ENCODE measurements around the gene MFNG. TPM values are rescaled to one million over a fixed set of nuclear protein-coding genes. Genes with fewer than 3 reads are reported as not detected.

MFNG gene
- total RNA-seq, 2 donors from 2014 or later, result 139 to 150 TPM

DNA sequence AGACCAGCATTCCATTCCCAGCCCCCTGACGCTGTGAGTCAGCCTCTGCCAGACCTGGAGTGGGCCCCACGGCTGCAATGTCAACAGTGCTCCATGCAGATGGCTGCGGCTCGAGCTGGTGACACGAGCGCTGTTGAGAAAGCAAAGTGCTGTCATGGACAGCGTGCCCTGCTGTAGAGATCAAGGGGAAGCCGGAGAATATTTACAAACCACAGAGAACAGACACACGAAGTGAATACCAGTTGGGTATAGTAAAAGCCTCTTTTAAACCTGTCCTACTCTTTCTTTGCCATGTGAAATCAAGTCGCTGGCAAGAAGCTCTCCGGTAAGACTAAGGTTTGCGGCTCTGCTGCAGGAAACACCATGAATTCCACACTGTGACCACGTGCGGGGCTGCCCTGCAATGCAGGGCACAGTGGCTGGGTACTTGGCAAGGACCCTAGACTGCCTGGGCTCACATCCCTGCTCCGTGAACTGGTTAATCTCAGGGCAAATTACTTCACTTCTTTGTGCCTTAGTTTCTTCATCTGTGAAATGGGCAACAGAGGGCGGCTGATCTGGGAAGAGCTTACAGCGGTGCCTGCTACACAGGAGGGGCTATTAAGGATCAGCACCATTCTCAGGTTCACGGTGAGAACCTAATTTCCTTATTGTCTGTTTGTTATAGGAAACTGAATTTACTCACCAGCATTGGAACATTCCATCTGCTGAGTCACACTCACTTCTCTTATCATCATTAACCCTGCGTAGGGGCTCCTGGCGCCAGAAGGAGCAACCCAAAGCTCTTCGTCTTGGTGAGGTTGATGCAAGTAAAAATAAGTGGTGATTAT is 31.1 kb downstream of the MFNG start:
- H3K4me1 Mint-ChIP-seq, result peaks cover 12% of the 10 kb centered on the region
- no peak overlapping the region for H3K27ac Mint-ChIP-seq
- ATAC-seq (no peak), DNase-seq (no peak)
- H3K9me3 ChIP-seq (ENCODE audit: control insufficient read depth, low read length, poor library complexity, severe bottlenecking), result no peaks in the 10 kb centered on the region
- H3K36me3 Mint-ChIP-seq (ENCODE audit: low read depth), result peaks cover 5% of the 10 kb centered on the region
- no peak overlapping the region for H3K4me3 Mint-ChIP-seq
- H3K27me3 Mint-ChIP-seq, result no peaks in the 10 kb centered on the region

GRCh38 chr22:37453696-37454095 is 32.5 kb downstream of the MFNG start:
- ATAC-seq (no peak), DNase-seq (no peak)
- Mint-ChIP-seq H3K4me3 (no peak overlapping the region), H3K4me1 (peaks cover 12% of the 10 kb centered on the region), H3K27ac (no peak overlapping the region), H3K36me3 (ENCODE audit: low read depth) (peaks cover 3% of the 10 kb centered on the region), H3K27me3 (no peaks in the 10 kb centered on the region)
- H3K9me3 ChIP-seq (ENCODE audit: control insufficient read depth, low read length, poor library complexity, severe bottlenecking), result no peaks in the 10 kb centered on the region

GRCh38 chr22:37451218-37451617 is 35.0 kb downstream of the MFNG start:
- DNase-seq (no peak), ATAC-seq (no peak)
- Mint-ChIP-seq H3K27me3 (no peaks in the 10 kb centered on the region), H3K4me3 (no peak overlapping the region), H3K27ac (no peak overlapping the region), H3K4me1 (peaks cover 8% of the 10 kb centered on the region), H3K36me3 (ENCODE audit: low read depth) (no peaks in the 10 kb centered on the region)
- no peaks in the 10 kb centered on the region for H3K9me3 ChIP-seq (ENCODE audit: control insufficient read depth, low read length, poor library complexity, severe bottlenecking)

GRCh38 chr22:37449331-37450001 is 36.7 kb downstream of the MFNG start:
- no peak for ATAC-seq
- no peak overlapping the region for H3K27ac Mint-ChIP-seq
- no peak for DNase-seq
- H3K4me1 Mint-ChIP-seq, result peaks cover 8% of the 10 kb centered on the region
- H3K27me3 Mint-ChIP-seq, result no peaks in the 10 kb centered on the region
- H3K4me3 Mint-ChIP-seq, result no peak overlapping the region
- no peaks in the 10 kb centered on the region for H3K9me3 ChIP-seq (ENCODE audit: control insufficient read depth, low read length, poor library complexity, severe bottlenecking)
- H3K36me3 Mint-ChIP-seq (ENCODE audit: low read depth), result no peaks in the 10 kb centered on the region

DNA sequence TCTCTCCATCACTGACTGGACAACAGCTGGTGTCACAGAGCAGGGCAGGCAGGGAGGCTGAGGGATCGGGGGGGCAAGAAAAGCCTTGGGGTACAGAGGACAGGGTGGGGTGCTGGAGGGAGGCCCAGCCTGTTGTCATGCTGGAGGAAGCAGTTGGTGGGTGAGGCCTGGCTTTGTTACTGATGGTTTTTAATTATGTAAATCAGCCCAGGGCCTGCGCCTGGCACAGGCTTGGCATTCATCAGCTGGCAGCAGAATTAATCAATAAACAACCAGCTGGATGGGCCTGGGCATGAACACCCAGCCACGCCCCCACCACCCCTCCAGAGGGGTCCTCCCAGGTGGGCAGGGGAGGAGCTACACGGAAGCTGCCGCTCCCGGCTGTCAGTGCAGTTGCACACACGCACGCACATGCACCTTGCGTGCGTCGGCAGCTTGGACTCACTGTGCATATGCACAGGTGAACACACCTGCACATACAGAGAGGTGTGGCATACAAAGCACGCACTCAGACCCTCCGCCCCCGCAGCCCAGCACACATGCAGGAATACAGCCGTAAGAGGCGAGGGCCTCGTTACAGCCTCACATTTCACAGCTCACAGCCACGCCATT is 37.6 kb downstream of the MFNG start:
- Mint-ChIP-seq H3K4me1 (peaks cover 8% of the 10 kb centered on the region), H3K36me3 (ENCODE audit: low read depth) (no peaks in the 10 kb centered on the region), H3K4me3 (no peak overlapping the region), H3K27me3 (no peaks in the 10 kb centered on the region), H3K27ac (peak overlapping the region; percentile 60)
- DNase-seq, result no peak
- ATAC-seq, result no peak
- H3K9me3 ChIP-seq (ENCODE audit: control insufficient read depth, low read length, poor library complexity, severe bottlenecking), result no peaks in the 10 kb centered on the region

GRCh38 chr22:37445501-37445900 is 40.7 kb downstream of the MFNG start:
- no peak overlapping the region for H3K4me3 Mint-ChIP-seq
- DNase-seq, result no peak

DNA sequence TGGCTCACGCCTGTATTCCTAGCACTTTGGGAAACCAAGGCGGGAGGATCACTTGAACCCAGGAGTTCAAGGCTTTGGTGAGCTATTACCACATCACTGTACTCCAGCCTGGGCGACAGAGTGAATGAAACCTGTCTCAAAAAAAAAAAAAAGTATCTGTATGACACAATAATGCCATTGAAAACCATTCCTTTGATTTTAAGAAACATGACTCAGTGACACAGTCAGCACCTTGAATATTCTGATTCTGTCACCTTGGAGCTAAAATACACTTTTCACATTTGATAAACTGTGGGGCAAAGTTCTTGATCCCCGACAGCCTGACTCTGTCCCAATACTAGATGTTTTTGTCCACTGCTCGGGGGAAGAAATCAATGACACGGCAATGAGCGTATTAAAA is 42.2 kb downstream of the MFNG start:
- ATAC-seq (no peak), DNase-seq (no peak)
- Mint-ChIP-seq H3K27me3 (no peaks in the 10 kb centered on the region), H3K36me3 (ENCODE audit: low read depth) (peaks cover 3% of the 10 kb centered on the region), H3K27ac (no peak overlapping the region), H3K4me3 (no peak overlapping the region), H3K4me1 (peaks cover 6% of the 10 kb centered on the region)
- no peaks in the 10 kb centered on the region for H3K9me3 ChIP-seq (ENCODE audit: control insufficient read depth, low read length, poor library complexity, severe bottlenecking)

More at GRCh38 chr22:37445501-37445900, 40.7 kb downstream of the MFNG start:
- no peak for ATAC-seq
- no peak overlapping the region for H3K27ac Mint-ChIP-seq
- peaks cover 9% of the 10 kb centered on the region for H3K4me1 Mint-ChIP-seq
- H3K9me3 ChIP-seq (ENCODE audit: control insufficient read depth, low read length, poor library complexity, severe bottlenecking), result no peaks in the 10 kb centered on the region
- H3K36me3 Mint-ChIP-seq (ENCODE audit: low read depth), result peaks cover 3% of the 10 kb centered on the region
- H3K27me3 Mint-ChIP-seq, result no peaks in the 10 kb centered on the region

DNA sequence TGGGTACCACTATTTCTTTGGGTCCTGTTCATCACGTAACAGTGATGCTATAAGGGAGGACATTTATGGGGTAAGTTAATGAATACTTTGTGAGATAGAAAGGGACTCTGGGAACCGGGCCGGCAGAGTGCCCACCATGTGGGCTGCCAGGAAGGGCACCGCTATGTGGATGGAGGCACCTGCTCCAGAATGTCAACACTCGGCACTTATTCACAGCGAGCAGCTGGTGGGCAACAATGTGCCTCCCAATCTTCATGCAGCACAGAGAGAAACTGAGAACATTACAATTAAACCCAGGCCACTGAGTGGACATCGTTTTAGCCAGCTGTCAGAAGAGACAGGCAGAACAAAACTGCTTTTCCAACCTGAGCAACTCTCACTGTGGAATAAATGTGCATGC is 43.1 kb downstream of the MFNG start:
- DNase-seq, result no peak
- Mint-ChIP-seq H3K36me3 (ENCODE audit: low read depth) (peaks cover 3% of the 10 kb centered on the region), H3K27me3 (no peaks in the 10 kb centered on the region), H3K4me1 (peaks cover 6% of the 10 kb centered on the region), H3K27ac (no peak overlapping the region), H3K4me3 (no peak overlapping the region)
- no peak for ATAC-seq
- H3K9me3 ChIP-seq (ENCODE audit: control insufficient read depth, low read length, poor library complexity, severe bottlenecking), result no peaks in the 10 kb centered on the region

DNA sequence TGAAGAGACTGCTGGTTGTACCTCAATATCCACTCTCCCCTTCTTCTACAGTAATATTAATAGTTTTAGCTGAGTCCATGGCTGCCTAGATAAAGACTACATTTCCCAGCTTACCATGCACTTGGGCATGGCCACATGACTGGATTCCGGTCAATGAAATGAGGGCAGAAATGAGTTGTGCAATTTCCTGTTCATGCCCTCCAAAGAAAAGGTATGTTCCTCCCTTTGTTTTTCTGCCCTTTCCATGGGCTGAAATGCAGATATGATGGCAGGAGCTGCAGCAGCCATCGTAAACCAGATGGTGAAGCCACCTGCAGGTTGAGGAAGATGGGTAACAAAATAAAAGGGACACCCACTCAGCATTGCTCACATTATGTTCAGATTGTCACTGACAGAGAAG is 43.6 kb downstream of the MFNG start:
- Mint-ChIP-seq H3K4me3 (no peak overlapping the region), H3K36me3 (ENCODE audit: low read depth) (peaks cover 3% of the 10 kb centered on the region), H3K27me3 (no peaks in the 10 kb centered on the region), H3K4me1 (peaks cover 6% of the 10 kb centered on the region), H3K27ac (no peak overlapping the region)
- DNase-seq (no peak), ATAC-seq (no peak)
- H3K9me3 ChIP-seq (ENCODE audit: control insufficient read depth, low read length, poor library complexity, severe bottlenecking), result no peaks in the 10 kb centered on the region

DNA sequence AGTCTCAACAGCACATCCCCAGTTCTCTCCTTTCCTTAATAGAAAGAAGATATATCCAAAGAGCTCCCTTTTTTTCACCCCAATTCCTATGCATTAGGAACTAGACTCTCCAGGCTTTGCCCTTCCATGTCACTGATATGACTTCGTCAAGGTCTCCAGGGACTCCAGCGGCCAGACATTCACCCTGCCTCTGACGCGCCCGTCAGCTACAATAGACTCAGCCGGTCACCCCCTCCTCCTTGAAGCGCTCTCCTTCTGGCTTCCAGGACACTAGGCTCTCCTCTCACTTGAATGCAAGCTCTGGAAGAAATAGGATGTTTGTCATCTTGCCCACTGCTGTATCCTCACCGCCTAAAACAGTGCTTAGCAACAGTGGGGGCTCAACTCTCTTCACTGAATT is 44.0 kb downstream of the MFNG start:
- H3K27me3 Mint-ChIP-seq, result no peaks in the 10 kb centered on the region
- peaks cover 4% of the 10 kb centered on the region for H3K4me1 Mint-ChIP-seq
- no peak overlapping the region for H3K27ac Mint-ChIP-seq
- ATAC-seq, result no peak
- no peak for DNase-seq
- H3K9me3 ChIP-seq (ENCODE audit: control insufficient read depth, low read length, poor library complexity, severe bottlenecking), result no peaks in the 10 kb centered on the region
- no peak overlapping the region for H3K4me3 Mint-ChIP-seq
- peaks cover 3% of the 10 kb centered on the region for H3K36me3 Mint-ChIP-seq (ENCODE audit: low read depth)

GRCh38 chr22:37440875-37441274 is 45.3 kb downstream of the MFNG start:
- Mint-ChIP-seq H3K27me3 (no peaks in the 10 kb centered on the region), H3K27ac (no peak overlapping the region), H3K4me3 (no peak overlapping the region), H3K36me3 (ENCODE audit: low read depth) (peaks cover 3% of the 10 kb centered on the region), H3K4me1 (peaks cover 4% of the 10 kb centered on the region)
- no peaks in the 10 kb centered on the region for H3K9me3 ChIP-seq (ENCODE audit: control insufficient read depth, low read length, poor library complexity, severe bottlenecking)
- no peak for DNase-seq
- ATAC-seq, result no peak

GRCh38 chr22:37439347-37439746 is 46.8 kb downstream of the MFNG start:
- ATAC-seq (no peak), DNase-seq (no peak)
- no peaks in the 10 kb centered on the region for H3K9me3 ChIP-seq (ENCODE audit: control insufficient read depth, low read length, poor library complexity, severe bottlenecking)
- Mint-ChIP-seq H3K27ac (no peak overlapping the region), H3K4me1 (peaks cover 4% of the 10 kb centered on the region), H3K27me3 (peaks cover 6% of the 10 kb centered on the region), H3K4me3 (no peak overlapping the region), H3K36me3 (ENCODE audit: low read depth) (peaks cover 3% of the 10 kb centered on the region)

DNA sequence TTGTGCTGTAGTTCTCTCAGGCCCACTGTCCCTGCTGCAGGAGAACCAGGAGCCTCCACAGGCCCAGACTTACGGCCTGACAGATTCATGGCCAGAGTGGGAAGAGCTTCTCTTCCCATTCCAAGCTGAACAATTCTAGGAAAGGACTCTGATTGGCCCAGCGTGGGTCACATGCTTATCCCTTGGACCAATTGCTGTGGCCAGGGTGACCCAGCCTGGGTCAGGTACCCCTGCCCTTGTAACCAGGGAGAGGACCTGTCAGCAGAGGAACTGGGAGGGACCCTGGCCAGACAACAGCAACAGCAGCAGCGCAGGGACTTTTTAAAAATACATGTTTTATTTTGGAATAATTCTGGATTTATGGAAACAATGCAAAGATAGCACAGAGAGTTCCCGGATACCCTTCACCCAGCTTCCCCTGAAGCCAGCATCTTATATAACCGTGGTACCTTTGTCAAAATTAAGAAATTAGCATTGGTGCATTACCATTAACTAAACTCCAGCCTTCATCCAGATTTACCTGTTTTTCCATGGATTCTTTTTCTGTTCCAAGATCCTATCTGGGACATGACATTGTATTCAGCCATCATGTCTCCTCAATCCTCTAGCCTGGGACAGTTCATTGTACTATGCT is 50.1 kb downstream of the MFNG start:
- H3K27ac Mint-ChIP-seq, result no peak overlapping the region
- no peak for ATAC-seq

More for the DNA sequence above, 50.1 kb downstream of the MFNG start:
- H3K4me1 Mint-ChIP-seq, result peaks cover 4% of the 10 kb centered on the region
- no peak overlapping the region for H3K4me3 Mint-ChIP-seq
- no peaks in the 10 kb centered on the region for H3K9me3 ChIP-seq (ENCODE audit: control insufficient read depth, low read length, poor library complexity, severe bottlenecking)
- peaks cover 34% of the 10 kb centered on the region for H3K27me3 Mint-ChIP-seq
- DNase-seq, result no peak
- H3K36me3 Mint-ChIP-seq (ENCODE audit: low read depth), result peaks cover 5% of the 10 kb centered on the region

Data from T-helper 17 cell (primary cell).